Spinal cord (tissue), 10 donors: ENCODE data around the gene YY2. TPM values are rescaled to one million over a fixed set of nuclear protein-coding genes. Genes with fewer than 3 reads are reported as not detected.
A peak's percentile ranks its signal among the peaks of the same experiment; 100 is the strongest.
"Not testable (repeated sequence)": the region's sequence is repeated elsewhere in the genome, so short reads cannot be mapped to it uniquely, and the experiment has no call there.

Experiments
- DNase-seq, 6 donors: peaks; one replicate each; pipeline versions ENCODE4 v3.0.0 to v3.0.0-alpha.2; 2013 to 2015; ENCODE audit warnings: low spot score in 6 of 6, low read depth in 4 of 6
- H3K27ac ChIP-seq: one replicate; pipeline ENCODE4 v1.5.1; 2013; ENCODE audit warnings: low read depth, low read length, control low read depth
- H3K27me3 ChIP-seq: one replicate; pipeline ENCODE4 v1.6.1; 2013; ENCODE audit warnings: low read length; ENCODE audit not compliant: control insufficient read depth, insufficient read depth
- H3K36me3 ChIP-seq: one replicate; pipeline ENCODE4 v1.6.1; 2013; ENCODE audit warnings: low read length; ENCODE audit not compliant: control insufficient read depth, insufficient read depth
- H3K4me1 ChIP-seq: one replicate; pipeline ENCODE4 v1.6.1; 2013; ENCODE audit warnings: low read length; ENCODE audit not compliant: control insufficient read depth, insufficient read depth
- H3K4me3 ChIP-seq: one replicate; pipeline ENCODE4 v1.5.1; 2013; ENCODE audit warnings: low read depth, low read length, control low read depth
- H3K9me3 ChIP-seq: one replicate; pipeline ENCODE4 v1.6.1; 2013; ENCODE audit warnings: low read length; ENCODE audit not compliant: control insufficient read depth, insufficient read depth
- WGBS: methylation state at CpG from one replicate; pipeline ENCODE4 v1.1.5; 2013; ENCODE audit warnings: missing lambda C conversion rate; ENCODE audit not compliant: insufficient coverage; 5-methylcytosine and 5-hydroxymethylcytosine counted together
- polyA plus RNA-seq, 2 donors: library from polyadenylated mRNA; unstranded; fragments of 120-200 nt; gene quantifications; one replicate each; pipeline ENCODE4 v1.2.1, GENCODE V29; 2013; ENCODE audit not compliant: insufficient read length in 2 of 2
- total RNA-seq, 2 donors: library from RNA; depleted of rRNA in 1 of 2; stranded (reverse); fragments of 120-200 nt in 1 of 2; fragments of >200 nt in 1 of 2; gene quantifications; one replicate each; pipeline versions ENCODE4 v1.2.3 to v1.2.4, GENCODE V29; 2013 to 2014
- donor health status: healthy.

Gene YY2
- total and polyA plus RNA-seq, 4 donors = 1.4 to 2.1 (median 1.6) TPM

GRCh38 chrX:21865436-21865835 lies 9.6 kb downstream of the YY2 start:
- H3K27ac ChIP-seq = no peak overlapping the region
- DNase-seq = no peak

GRCh38 chrX:21870494-21870893 lies 14.7 kb downstream of the YY2 start:
- no CpG with 5 or more reads among the region's 1 CpG for WGBS

More at GRCh38 chrX:21865436-21865835, 9.6 kb downstream of the YY2 start:
- Histone ChIP-seq H3K27me3 (peaks cover 2% of the 10 kb centered on the region), H3K4me1 (no peaks in the 10 kb centered on the region), H3K4me3 (no peak overlapping the region), H3K36me3 (no peaks in the 10 kb centered on the region), H3K9me3 (no peaks in the 10 kb centered on the region)

GRCh38 chrX:21873063-21873775 lies 17.4 kb downstream of the YY2 start:
- Histone ChIP-seq H3K27ac (no peak overlapping the region), H3K4me3 (no peak overlapping the region), H3K36me3 (no peaks in the 10 kb centered on the region), H3K4me1 (no peaks in the 10 kb centered on the region), H3K27me3 (no peaks in the 10 kb centered on the region), H3K9me3 (no peaks in the 10 kb centered on the region)
- WGBS = 33% methylated on average over 1 of the region's 4 CpGs
- no peak for DNase-seq

More at GRCh38 chrX:21870494-21870893, 14.7 kb downstream of the YY2 start:
- Histone ChIP-seq H3K9me3 (no peaks in the 10 kb centered on the region), H3K36me3 (no peaks in the 10 kb centered on the region), H3K27me3 (no peaks in the 10 kb centered on the region), H3K4me3 (no peak overlapping the region), H3K4me1 (no peaks in the 10 kb centered on the region), H3K27ac (no peak overlapping the region)
- peak in 1 of 6 donors; percentile 65 for DNase-seq

GRCh38 chrX:21874182-21874581 lies 18.4 kb downstream of the YY2 start:
- not testable (repeated sequence) for H3K9me3 ChIP-seq, H3K4me3 ChIP-seq, H3K27ac ChIP-seq, H3K4me1 ChIP-seq, H3K36me3 ChIP-seq, H3K27me3 ChIP-seq, DNase-seq
- WGBS = 77% methylated on average over 3 of the region's 3 CpGs

GRCh38 chrX:21875013-21875412 lies 19.2 kb downstream of the YY2 start:
- Histone ChIP-seq H3K27ac (no peak overlapping the region), H3K9me3 (no peaks in the 10 kb centered on the region), H3K36me3 (no peaks in the 10 kb centered on the region), H3K27me3 (no peaks in the 10 kb centered on the region), H3K4me3 (no peak overlapping the region), H3K4me1 (no peaks in the 10 kb centered on the region)
- DNase-seq = peak in 1 of 6 donors; percentile 22
- 63% methylated on average over 1 of the region's 1 CpG for WGBS

GRCh38 chrX:21881881-21882574 lies 26.2 kb downstream of the YY2 start:
- Histone ChIP-seq H3K36me3 (no peaks in the 10 kb centered on the region), H3K4me1 (no peaks in the 10 kb centered on the region), H3K9me3 (no peaks in the 10 kb centered on the region), H3K27me3 (no peaks in the 10 kb centered on the region), H3K4me3 (no peak overlapping the region), H3K27ac (no peak overlapping the region)
- DNase-seq = no peak
- WGBS = no CpG with 5 or more reads among the region's 3 CpGs

- Histone ChIP-seq H3K27ac (no peak overlapping the region), H3K27me3 (no peaks in the 10 kb centered on the region), H3K36me3 (no peaks in the 10 kb centered on the region), H3K4me1 (no peaks in the 10 kb centered on the region), H3K9me3 (no peaks in the 10 kb centered on the region), H3K4me3 (no peak overlapping the region)
- peak in 1 of 6 donors; percentile 5 for DNase-seq
- 76% methylated on average over 3 of the region's 5 CpGs for WGBS
These were observed 27.5 kb downstream of the YY2 start for GRCh38 chrX:21883258-21883657.

GRCh38 chrX:21885568-21885967 lies 29.8 kb downstream of the YY2 start:
- DNase-seq = no peak
- WGBS = no CpG with 5 or more reads among the region's 1 CpG

GRCh38 chrX:21905313-21905712 lies 49.5 kb downstream of the YY2 start:
- Histone ChIP-seq H3K36me3 (no peaks in the 10 kb centered on the region), H3K27me3 (no peaks in the 10 kb centered on the region), H3K4me3 (no peak overlapping the region), H3K4me1 (no peaks in the 10 kb centered on the region), H3K9me3 (no peaks in the 10 kb centered on the region), H3K27ac (no peak overlapping the region)
- peak in 2 of 6 donors; percentile 6 to 8 for DNase-seq
- no CpG with 5 or more reads among the region's 2 CpGs for WGBS

More at GRCh38 chrX:21885568-21885967, 29.8 kb downstream of the YY2 start:
- Histone ChIP-seq H3K27ac (no peak overlapping the region), H3K4me1 (no peaks in the 10 kb centered on the region), H3K9me3 (no peaks in the 10 kb centered on the region), H3K36me3 (no peaks in the 10 kb centered on the region), H3K27me3 (no peaks in the 10 kb centered on the region), H3K4me3 (no peak overlapping the region)

- Histone ChIP-seq H3K9me3 (no peaks in the 10 kb centered on the region), H3K4me3 (no peak overlapping the region), H3K4me1 (no peaks in the 10 kb centered on the region), H3K27me3 (no peaks in the 10 kb centered on the region), H3K36me3 (no peaks in the 10 kb centered on the region), H3K27ac (no peak overlapping the region)
- no CpG with 5 or more reads among the region's 3 CpGs for WGBS
- peak in 2 of 6 donors; percentile 16 to 41 for DNase-seq
These were observed 50.2 kb downstream of the YY2 start for GRCh38 chrX:21905953-21906352.
